Measurements from ENCODE around the gene C1QTNF12. TPM values are rescaled to one million over a fixed set of nuclear protein-coding genes. Genes with fewer than 3 reads are reported as not detected.

Gene C1QTNF12
- total RNA-seq, 3 donors from 2014 or later, result 2.0 TPM; not detected in 2

GRCh38 chr1:1242461-1243265 is 3.9 kb downstream of the C1QTNF12 start:
- H3K36me3 ChIP-seq, result no peaks in the 10 kb centered on the region
- no peaks in the 10 kb centered on the region for H3K9me3 ChIP-seq
- intact Hi-C loops (cut with DNase I; ENCODE audit: low total_unique reads), result no loop called here
- no peak overlapping the region for H3K4me3 ChIP-seq
- H3K4me1 ChIP-seq, result peaks cover 0 to 18% of the 10 kb centered on the region in 2 donors
- no peak for TF ChIP-seq CTCF (IDR thresholded peaks at IDR 0.05)
- TF ChIP-seq POLR2A (IDR thresholded peaks at IDR 0.05), result no peak
- TF ChIP-seq POLR2AphosphoS5 (IDR thresholded peaks at IDR 0.05), result no peak
- H3K27me3 ChIP-seq, result peaks cover 15 to 41% of the 10 kb centered on the region in 2 donors
- H3K27ac ChIP-seq, result no peak overlapping the region
- DNase-seq (ENCODE audit: low spot score in 2 of 2), result no peak

GRCh38 chr1:1241588-1242219 is 4.8 kb downstream of the C1QTNF12 start:
- Histone ChIP-seq H3K4me3 (no peak overlapping the region), H3K9me3 (no peaks in the 10 kb centered on the region), H3K27me3 (peaks cover 15 to 32% of the 10 kb centered on the region in 2 donors), H3K36me3 (no peaks in the 10 kb centered on the region), H3K27ac (no peak overlapping the region), H3K4me1 (peaks cover 0 to 21% of the 10 kb centered on the region in 2 donors)
- TF ChIP-seq POLR2AphosphoS5 (IDR thresholded peaks at IDR 0.05), result no peak
- no peak for TF ChIP-seq POLR2A (IDR thresholded peaks at IDR 0.05)
- TF ChIP-seq CTCF (IDR thresholded peaks at IDR 0.05), result no peak
- no peak for DNase-seq (ENCODE audit: low spot score in 2 of 2)
- intact Hi-C loops (cut with DNase I; ENCODE audit: low total_unique reads), result no loop called here

GRCh38 chr1:1240822-1241587 is 5.5 kb downstream of the C1QTNF12 start:
- TF ChIP-seq CTCF (IDR thresholded peaks at IDR 0.05), result no peak
- TF ChIP-seq POLR2A (IDR thresholded peaks at IDR 0.05), result no peak
- TF ChIP-seq POLR2AphosphoS5 (IDR thresholded peaks at IDR 0.05), result no peak
- H3K4me1 ChIP-seq, result peaks cover 0 to 14% of the 10 kb centered on the region in 2 donors
- no peak overlapping the region for H3K4me3 ChIP-seq
- no peak overlapping the region for H3K27ac ChIP-seq
- intact Hi-C loops (cut with DNase I; ENCODE audit: low total_unique reads), result no loop called here
- no peaks in the 10 kb centered on the region for H3K36me3 ChIP-seq
- H3K9me3 ChIP-seq, result no peaks in the 10 kb centered on the region
- H3K27me3 ChIP-seq, result peaks cover 15 to 25% of the 10 kb centered on the region in 2 donors
- DNase-seq (ENCODE audit: low spot score in 2 of 2), result no peak

- Histone ChIP-seq H3K36me3 (no peaks in the 10 kb centered on the region), H3K4me1 (peaks cover 0 to 14% of the 10 kb centered on the region in 2 donors), H3K27me3 (peaks cover 8 to 18% of the 10 kb centered on the region in 2 donors), H3K9me3 (no peaks in the 10 kb centered on the region), H3K4me3 (no peak overlapping the region), H3K27ac (no peak overlapping the region)
- no peak for TF ChIP-seq POLR2A (IDR thresholded peaks at IDR 0.05)
- no peak for TF ChIP-seq CTCF (IDR thresholded peaks at IDR 0.05)
- TF ChIP-seq POLR2AphosphoS5 (IDR thresholded peaks at IDR 0.05), result no peak
- no peak for DNase-seq (ENCODE audit: low spot score in 2 of 2)
- intact Hi-C loops (cut with DNase I; ENCODE audit: low total_unique reads), result no loop called here
These were observed 6.2 kb downstream of the C1QTNF12 start for GRCh38 chr1:1240348-1240732.

Data from breast epithelium (tissue), 4 donors.